WI38 (cell line): ENCODE data around the gene XDH.

Source experiments
- H3K4me3 ChIP-seq: 2 replicates; pipeline ENCODE4 v1.5.1; 2011; ENCODE audit warnings: low read depth, mild to moderate bottlenecking, control low read depth, low read length
- CTCF ChIP-seq: IDR thresholded peaks from 2 replicates; pipeline ENCODE4 v1.5.1; 2012; ENCODE audit warnings: low read depth, mild to moderate bottlenecking, control low read depth, low read length

XDH gene

GRCh38 chr2:31304816-31305215 lies 109.7 kb downstream of the XDH start:
- no peak for TF ChIP-seq CTCF
- no peak overlapping the region for H3K4me3 ChIP-seq

DNA sequence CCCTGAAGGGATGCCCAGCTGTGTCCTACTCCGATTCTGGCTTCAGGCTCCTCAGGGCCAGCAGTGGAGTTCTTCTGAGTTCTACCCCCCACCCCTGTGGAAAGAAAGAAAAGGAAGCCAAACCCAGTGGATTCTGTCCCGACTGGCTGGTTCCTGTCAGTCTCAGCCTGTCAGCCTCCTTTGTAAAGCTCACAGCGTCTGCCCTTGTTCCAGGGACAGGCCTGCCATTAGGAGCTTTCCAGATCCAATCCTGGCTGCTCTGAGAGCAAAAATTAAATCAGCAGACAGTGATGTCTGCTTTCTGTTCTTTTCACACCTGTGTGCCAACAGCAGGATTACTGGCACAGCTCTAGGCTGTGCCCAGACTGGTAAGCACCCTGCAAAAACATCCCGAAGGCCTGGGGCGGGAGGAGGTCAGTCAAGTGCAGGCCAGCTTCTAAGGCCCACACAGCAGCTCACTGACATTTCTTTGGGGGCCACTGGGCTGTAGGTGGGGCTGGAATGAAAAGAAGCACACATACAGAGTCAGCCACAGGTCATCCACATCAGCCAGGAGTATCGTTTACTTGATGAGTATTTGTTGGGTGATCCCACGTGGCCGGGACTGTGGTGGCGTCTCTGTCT lies 111.5 kb downstream of the XDH start:
- no peak for TF ChIP-seq CTCF
- no peak overlapping the region for H3K4me3 ChIP-seq

DNA sequence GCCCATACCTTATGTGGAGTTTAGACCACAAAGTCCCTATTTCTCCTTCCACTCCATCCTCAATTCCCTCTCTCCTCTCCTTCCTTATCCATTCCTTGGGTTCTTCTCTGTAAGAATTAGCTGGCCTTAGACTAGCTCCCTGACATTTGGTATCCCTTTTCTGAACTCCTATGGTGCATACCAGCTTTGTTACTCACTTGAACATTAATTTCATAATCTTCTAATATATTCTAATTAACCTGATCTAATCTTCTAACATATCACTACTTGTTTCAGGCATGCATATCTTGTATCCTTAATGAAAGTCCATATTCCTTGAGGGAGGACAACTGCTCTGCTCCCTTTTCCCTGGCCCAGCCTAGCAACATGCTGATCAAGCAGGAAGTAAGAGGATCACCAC lies 114.2 kb downstream of the XDH start:
- no peak for TF ChIP-seq CTCF
- no peak overlapping the region for H3K4me3 ChIP-seq

DNA sequence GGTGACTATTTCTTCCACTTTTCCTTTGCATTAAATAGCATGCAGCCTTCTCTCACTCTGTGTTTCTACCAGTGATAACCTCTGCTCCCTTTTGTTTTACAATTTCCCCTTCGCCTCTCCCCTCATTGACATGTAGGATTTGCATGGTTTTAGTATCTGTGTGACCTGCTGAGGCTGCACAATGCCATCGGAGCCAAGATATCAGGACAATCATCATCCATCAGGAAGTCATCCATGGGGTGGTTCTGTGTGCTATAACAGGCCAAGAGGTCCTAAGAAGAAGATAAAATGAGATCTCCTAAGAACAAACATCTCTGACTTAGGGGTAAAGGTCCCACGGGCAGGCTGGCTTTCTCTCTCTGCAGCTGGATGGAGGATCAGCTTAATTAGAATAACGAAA lies 115.0 kb downstream of the XDH start:
- TF ChIP-seq CTCF = no peak

GRCh38 chr2:31297751-31298150 lies 116.8 kb downstream of the XDH start:
- TF ChIP-seq CTCF = no peak

More for the DNA sequence above, 115.0 kb downstream of the XDH start:
- no peak overlapping the region for H3K4me3 ChIP-seq

GRCh38 chr2:31296641-31297287 lies 117.8 kb downstream of the XDH start:
- no peak overlapping the region for H3K4me3 ChIP-seq
- TF ChIP-seq CTCF = no peak

More at GRCh38 chr2:31297751-31298150, 116.8 kb downstream of the XDH start:
- no peak overlapping the region for H3K4me3 ChIP-seq

GRCh38 chr2:31294196-31294595 lies 120.3 kb downstream of the XDH start:
- TF ChIP-seq CTCF = no peak
- H3K4me3 ChIP-seq = no peak overlapping the region
